Activated naive CD4-positive, alpha-beta T cell treated with anti-CD3 and anti-CD28 coated beads, Interleukin-2, amount 10 ng/mL, durations not matched to agents 7 days and 5 days (primary cell): Measurements from ENCODE around the gene COL26A1.

Source experiments
- CTCF ChIA-PET: fragments of 350-600 bp; sonication (Branson Sonifier 250); formaldehyde crosslinking; loops from one replicate; lab custom pipeline; 2021; ENCODE audit warnings: antibody characterized with exemption; lab: Charles Lee
- DNase-seq: peaks from one replicate; pipeline ENCODE4 v3.0.0-alpha.2; 2020
- H3K27ac Mint-ChIP-seq: one replicate; pipeline ENCODE4 v1.8.0; 2021; ENCODE audit warnings: mild to moderate bottlenecking, moderate library complexity, mixed read lengths
- H3K27me3 Mint-ChIP-seq: one replicate; pipeline ENCODE4 v1.8.0; 2021; ENCODE audit warnings: mild to moderate bottlenecking, mixed read lengths
- H3K36me3 Mint-ChIP-seq: one replicate; pipeline ENCODE4 v1.8.0; 2021; ENCODE audit warnings: mixed read lengths
- H3K4me1 Mint-ChIP-seq: one replicate; pipeline ENCODE4 v1.8.0; 2021; ENCODE audit warnings: mixed read lengths
- H3K4me3 Mint-ChIP-seq: one replicate; pipeline ENCODE4 v1.8.0; 2021; ENCODE audit warnings: mild to moderate bottlenecking, moderate library complexity, mixed read lengths
- H3K9me3 Mint-ChIP-seq: one replicate; pipeline ENCODE4 v1.8.0; 2021; ENCODE audit warnings: mixed read lengths

The COL26A1 gene

DNA sequence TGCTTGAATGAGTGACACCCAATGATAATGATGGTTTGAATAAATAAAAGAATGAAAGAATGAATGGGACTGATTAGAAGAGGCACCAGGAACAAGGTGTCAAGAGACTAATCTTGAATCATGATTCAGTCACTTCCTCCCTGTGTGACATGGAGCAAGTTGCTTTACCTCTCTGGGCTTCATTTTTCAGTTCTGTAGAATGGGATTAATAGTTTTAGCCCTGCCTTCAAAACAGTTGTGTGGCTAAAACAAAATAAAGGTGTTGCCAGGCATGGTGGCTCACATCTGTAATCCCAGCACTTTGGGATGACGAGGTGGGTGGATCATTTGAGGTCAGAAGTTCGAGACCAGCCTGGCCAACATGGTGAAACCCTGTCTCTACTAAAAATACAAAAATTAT, 228.8 kb downstream of the COL26A1 start:
- H3K9me3 Mint-ChIP-seq = no peaks in the 10 kb centered on the region
- H3K27ac Mint-ChIP-seq = no peak overlapping the region
- peaks cover 14% of the 10 kb centered on the region for H3K27me3 Mint-ChIP-seq
- CTCF ChIA-PET = no interaction called here
- H3K4me3 Mint-ChIP-seq = no peak overlapping the region
- H3K4me1 Mint-ChIP-seq = no peaks in the 10 kb centered on the region
- no peaks in the 10 kb centered on the region for H3K36me3 Mint-ChIP-seq
- DNase-seq = no peak

DNA sequence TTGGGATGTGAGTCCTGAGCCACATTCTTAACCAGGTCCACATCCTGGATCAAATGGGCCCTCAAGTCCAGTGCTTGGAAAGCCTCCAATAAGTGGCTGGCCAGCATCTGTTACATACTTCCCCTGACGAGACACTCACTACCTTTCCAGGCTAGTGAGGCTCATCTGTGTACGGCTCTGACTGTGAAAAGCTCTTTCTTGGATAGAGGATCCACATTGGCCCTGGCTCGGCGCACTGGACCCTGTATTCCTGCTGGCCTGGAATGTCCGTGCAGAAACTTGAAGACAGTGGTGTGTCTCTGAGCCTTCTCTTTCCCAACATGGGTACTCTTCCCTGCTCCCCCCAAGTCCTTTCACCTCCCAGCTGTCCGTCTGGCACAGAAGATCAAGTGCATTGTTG, 230.9 kb downstream of the COL26A1 start:
- CTCF ChIA-PET = no interaction called here
- Mint-ChIP-seq H3K4me3 (no peak overlapping the region), H3K27ac (no peak overlapping the region), H3K36me3 (no peaks in the 10 kb centered on the region), H3K27me3 (peaks cover 9% of the 10 kb centered on the region), H3K4me1 (no peaks in the 10 kb centered on the region), H3K9me3 (no peaks in the 10 kb centered on the region)
- no peak for DNase-seq

DNA sequence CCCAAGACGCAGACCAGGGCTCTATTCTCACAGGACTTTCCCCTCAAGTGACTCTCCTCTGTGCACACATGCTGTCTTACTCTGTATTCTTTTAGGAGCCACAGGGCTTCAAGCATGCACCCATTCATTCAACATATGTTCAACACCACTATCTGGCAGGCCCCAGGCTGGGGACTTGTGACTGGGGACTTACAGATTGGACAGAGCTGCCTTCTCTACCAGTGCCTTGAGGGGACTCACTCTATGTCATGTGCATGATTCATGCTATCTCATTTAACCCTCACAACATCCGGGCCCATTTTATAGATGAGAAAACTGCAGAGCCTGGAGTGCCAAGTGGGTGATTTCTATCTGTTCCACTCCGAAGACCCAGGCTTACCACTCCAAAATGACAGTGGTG, 232.1 kb downstream of the COL26A1 start:
- CTCF ChIA-PET = interaction anchor here (1.1 kb wide), 1 partner anchor 10 kb away, joined by 3 read pairs; no protein-coding TSS in a partner anchor
- Mint-ChIP-seq H3K9me3 (no peaks in the 10 kb centered on the region), H3K27me3 (peaks cover 9% of the 10 kb centered on the region), H3K4me3 (no peak overlapping the region), H3K27ac (no peak overlapping the region), H3K36me3 (no peaks in the 10 kb centered on the region), H3K4me1 (no peaks in the 10 kb centered on the region)
- no peak for DNase-seq

DNA sequence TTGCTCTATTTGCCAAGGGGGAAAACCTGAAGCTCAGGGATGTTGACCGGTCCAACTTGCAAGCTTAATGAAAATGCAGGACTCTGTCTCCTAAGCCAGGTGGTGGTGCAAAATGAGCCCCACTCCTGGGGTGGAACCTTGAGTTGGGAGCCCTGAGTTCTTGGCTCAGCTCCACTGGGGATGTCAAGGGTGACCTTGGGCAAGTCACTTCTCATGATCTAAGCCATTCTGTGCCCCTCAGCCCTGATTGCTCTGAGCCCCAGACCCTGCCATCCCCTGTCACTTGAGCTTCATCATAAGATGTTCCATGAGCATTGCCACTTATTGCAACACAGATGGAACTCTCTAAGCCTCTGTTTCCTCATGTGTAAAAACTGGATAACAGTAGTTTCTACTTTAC, 232.6 kb downstream of the COL26A1 start:
- CTCF ChIA-PET = interaction anchor here (1.1 kb wide), 1 partner anchor 11 kb away, joined by 3 read pairs; no protein-coding TSS in a partner anchor
- H3K36me3 Mint-ChIP-seq = no peaks in the 10 kb centered on the region
- no peaks in the 10 kb centered on the region for H3K4me1 Mint-ChIP-seq
- H3K27ac Mint-ChIP-seq = no peak overlapping the region
- no peak for DNase-seq
- no peak overlapping the region for H3K4me3 Mint-ChIP-seq
- peaks cover 9% of the 10 kb centered on the region for H3K27me3 Mint-ChIP-seq
- no peaks in the 10 kb centered on the region for H3K9me3 Mint-ChIP-seq

DNA sequence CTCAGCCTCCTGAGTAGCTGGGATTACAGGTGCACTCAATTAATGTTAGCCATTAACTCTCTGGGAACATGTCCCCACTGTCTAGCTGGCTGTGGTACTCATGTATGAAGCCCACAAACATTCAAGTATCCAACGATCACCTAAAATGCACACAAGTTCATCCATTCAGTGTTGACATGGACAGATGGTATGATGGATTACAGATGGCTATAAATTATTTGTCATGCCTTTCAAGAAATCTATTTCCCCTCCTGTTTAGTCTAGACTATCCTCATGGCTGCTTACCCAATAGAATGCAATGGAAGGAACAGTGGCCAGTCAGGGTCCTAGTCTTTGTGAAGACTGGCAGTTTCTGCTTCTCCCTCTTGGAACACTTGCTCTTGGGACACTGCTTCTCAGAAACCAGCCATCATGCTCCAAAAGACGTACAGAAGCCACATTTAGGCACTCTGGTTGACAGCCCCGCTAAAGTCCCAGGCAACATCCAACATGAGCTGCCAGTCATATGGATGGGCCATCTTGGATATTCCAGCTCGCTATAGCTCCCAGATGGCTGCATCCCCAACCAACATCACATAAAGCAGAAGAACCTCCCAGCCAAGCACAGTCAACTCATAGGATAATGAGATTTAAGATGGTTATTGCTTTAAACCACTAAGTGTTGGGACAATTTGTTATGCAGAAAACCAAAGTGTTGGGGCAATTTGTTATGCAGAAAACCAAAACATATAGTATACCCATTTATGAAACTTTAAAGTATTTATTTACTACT, 233.3 kb downstream of the COL26A1 start:
- H3K27ac Mint-ChIP-seq = no peak overlapping the region
- H3K27me3 Mint-ChIP-seq = peaks cover 9% of the 10 kb centered on the region
- H3K4me3 Mint-ChIP-seq = no peak overlapping the region
- CTCF ChIA-PET = interaction anchor here (1.1 kb wide), 1 partner anchor 12 kb away, joined by 3 read pairs; no protein-coding TSS in a partner anchor
- H3K36me3 Mint-ChIP-seq = no peaks in the 10 kb centered on the region
- DNase-seq = no peak
- no peaks in the 10 kb centered on the region for H3K9me3 Mint-ChIP-seq
- H3K4me1 Mint-ChIP-seq = no peaks in the 10 kb centered on the region

DNA sequence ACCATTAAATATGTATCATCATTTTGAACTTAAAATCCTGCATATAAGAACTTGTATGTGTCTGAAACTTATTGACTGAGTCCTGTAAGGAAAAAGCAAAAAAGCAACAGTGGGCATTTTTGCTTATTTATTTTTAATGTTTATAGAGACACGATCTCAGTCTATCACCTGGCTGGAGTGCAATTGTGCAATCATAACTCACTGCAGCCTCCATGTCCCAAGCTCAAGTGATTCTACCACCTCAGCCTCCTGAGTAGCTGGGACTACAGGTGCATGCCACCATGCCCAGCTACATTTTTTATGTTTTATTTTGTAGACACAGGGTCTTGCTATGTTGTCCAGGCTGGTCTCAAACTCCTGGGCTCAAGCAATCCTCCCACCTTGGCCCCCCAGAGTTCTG, 234.2 kb downstream of the COL26A1 start:
- Mint-ChIP-seq H3K27ac (no peak overlapping the region), H3K4me3 (no peak overlapping the region), H3K4me1 (no peaks in the 10 kb centered on the region), H3K36me3 (no peaks in the 10 kb centered on the region), H3K27me3 (peaks cover 15% of the 10 kb centered on the region), H3K9me3 (no peaks in the 10 kb centered on the region)
- CTCF ChIA-PET = interaction anchor here (0.6 to 0.9 kb wide), 2 partner anchors 10 to 355 kb away, joined by 3 read pairs; no protein-coding TSS in a partner anchor
- DNase-seq = no peak

DNA sequence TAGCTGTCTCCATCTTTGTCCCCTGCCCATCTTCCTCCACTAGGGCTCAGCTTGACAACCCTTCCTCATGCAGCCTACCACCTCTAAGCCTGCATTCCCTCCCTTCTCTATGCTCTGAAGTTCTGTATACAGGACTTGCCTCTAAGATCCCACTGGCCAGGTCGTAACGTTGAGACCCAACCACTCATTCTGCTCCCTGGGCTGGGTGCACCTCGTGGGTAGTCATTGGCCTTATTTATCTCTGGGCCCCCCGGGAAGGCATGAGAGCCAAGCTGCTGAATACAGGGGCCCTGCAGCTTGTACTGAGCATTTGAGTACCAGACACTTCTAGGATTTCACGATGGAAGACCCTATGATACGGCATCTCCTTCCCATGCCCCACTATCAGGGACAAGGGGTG, 235.3 kb downstream of the COL26A1 start:
- Mint-ChIP-seq H3K27ac (no peak overlapping the region), H3K36me3 (no peaks in the 10 kb centered on the region), H3K9me3 (no peaks in the 10 kb centered on the region), H3K4me3 (no peak overlapping the region), H3K4me1 (no peaks in the 10 kb centered on the region), H3K27me3 (peaks cover 15% of the 10 kb centered on the region)
- CTCF ChIA-PET = interaction anchor here (1.4 kb wide), 1 partner anchor 260 kb away, joined by 3 read pairs; no protein-coding TSS in a partner anchor
- no peak for DNase-seq

DNA sequence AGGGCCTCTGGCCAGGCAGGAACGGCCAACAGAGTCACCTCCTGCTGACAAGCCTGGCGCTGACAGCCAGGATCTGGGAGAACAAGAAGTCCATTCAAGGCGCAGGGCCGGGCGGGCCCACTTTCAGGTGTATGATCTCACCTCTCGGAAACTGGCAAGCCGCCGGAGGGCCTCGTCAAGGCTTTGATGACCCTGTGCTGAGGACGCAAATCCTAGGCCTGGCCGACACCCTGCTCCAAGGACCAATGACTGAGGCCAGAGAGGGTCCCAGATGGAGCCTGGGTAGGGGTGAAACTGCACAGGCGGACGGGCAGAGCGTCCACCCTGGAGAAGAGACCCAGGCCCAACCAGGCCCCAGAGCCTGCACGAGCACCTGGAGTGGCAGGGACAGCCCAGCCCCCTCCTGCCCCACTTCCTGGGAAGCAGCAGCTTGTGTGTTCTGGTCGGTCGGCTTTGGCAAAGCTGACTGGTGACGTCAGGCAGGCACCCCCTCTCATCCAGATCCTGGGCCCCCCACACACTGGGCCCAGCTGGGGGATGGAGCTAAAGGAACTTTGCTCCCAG, 235.8 kb downstream of the COL26A1 start:
- CTCF ChIA-PET = interaction anchor here (1.4 kb wide), 1 partner anchor 259 kb away, joined by 3 read pairs; no protein-coding TSS in a partner anchor
- no peaks in the 10 kb centered on the region for H3K9me3 Mint-ChIP-seq
- no peaks in the 10 kb centered on the region for H3K36me3 Mint-ChIP-seq
- H3K27ac Mint-ChIP-seq = no peak overlapping the region
- peaks cover 15% of the 10 kb centered on the region for H3K27me3 Mint-ChIP-seq
- no peak for DNase-seq
- H3K4me1 Mint-ChIP-seq = no peaks in the 10 kb centered on the region
- no peak overlapping the region for H3K4me3 Mint-ChIP-seq

DNA sequence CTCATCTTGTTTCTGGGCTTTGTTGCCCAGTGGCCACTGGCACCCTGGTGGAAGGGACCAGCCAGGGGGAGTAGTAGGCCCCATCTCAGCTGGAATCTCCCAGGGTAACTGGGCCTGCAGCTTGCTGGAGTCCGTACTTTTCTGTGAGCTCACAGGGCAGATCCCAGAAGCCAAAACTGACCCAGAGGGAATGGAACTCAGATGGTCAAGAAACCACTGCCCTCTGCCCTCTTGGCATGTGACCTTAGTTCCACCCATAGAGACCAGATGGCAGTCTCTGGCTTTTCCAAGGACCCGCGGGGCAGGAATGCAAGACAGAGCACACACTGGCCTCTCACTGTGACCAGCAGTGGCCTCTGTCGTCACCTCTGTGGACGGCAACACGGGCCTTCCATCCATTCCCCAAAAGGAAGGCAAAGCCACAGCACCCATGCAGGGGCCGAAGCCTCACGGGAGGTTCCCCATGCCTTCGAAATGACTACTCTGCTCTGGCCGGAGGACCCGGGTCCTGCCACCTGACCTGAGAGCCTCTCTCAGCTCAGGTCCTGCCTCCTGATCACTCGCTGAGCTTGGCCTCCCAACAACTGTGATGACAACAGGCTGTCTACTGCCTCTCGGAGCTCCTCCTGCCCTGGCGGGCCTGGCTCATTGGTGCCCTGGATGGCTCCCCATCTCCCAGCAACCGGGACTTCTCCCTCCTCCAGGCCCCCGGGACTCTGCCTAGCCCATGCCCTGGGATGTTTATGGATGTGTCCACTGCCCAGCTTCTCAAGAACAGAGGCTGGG, 236.5 kb downstream of the COL26A1 start:
- no peak overlapping the region for H3K4me3 Mint-ChIP-seq
- no peak overlapping the region for H3K27ac Mint-ChIP-seq
- CTCF ChIA-PET = interaction anchor here (1.4 to 2.3 kb wide), 2 partner anchors 259 to 637 kb away, joined by 3 to 10 read pairs; no protein-coding TSS in a partner anchor
- H3K27me3 Mint-ChIP-seq = peaks cover 15% of the 10 kb centered on the region
- no peak for DNase-seq
- H3K9me3 Mint-ChIP-seq = no peaks in the 10 kb centered on the region
- no peaks in the 10 kb centered on the region for H3K36me3 Mint-ChIP-seq
- H3K4me1 Mint-ChIP-seq = no peaks in the 10 kb centered on the region

DNA sequence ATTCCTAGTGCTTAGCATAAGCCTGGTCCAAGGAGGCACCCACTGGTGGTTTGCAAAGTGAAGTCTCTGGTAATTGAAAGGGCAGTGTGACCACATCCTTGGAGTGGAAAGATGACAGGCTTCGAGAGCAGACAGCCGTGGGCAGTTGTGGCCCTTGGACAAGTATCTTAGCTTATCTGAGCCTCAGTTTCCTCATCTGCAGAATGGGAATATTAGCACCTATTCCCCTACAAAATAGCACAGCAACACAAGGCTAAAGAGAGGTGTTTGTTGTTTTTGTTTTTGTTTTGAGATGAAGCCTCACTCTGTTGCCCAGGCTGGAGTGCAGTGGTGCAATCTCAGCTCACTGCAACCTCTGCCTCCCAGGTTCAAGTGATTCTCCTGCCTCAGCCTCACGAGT, 237.1 kb downstream of the COL26A1 start:
- CTCF ChIA-PET = interaction anchor here (2.3 kb wide), 1 partner anchor 637 kb away, joined by 10 read pairs; no protein-coding TSS in a partner anchor
- Mint-ChIP-seq H3K4me3 (no peak overlapping the region), H3K36me3 (no peaks in the 10 kb centered on the region), H3K27ac (no peak overlapping the region), H3K4me1 (no peaks in the 10 kb centered on the region), H3K27me3 (peaks cover 12% of the 10 kb centered on the region), H3K9me3 (no peaks in the 10 kb centered on the region)
- no peak for DNase-seq

DNA sequence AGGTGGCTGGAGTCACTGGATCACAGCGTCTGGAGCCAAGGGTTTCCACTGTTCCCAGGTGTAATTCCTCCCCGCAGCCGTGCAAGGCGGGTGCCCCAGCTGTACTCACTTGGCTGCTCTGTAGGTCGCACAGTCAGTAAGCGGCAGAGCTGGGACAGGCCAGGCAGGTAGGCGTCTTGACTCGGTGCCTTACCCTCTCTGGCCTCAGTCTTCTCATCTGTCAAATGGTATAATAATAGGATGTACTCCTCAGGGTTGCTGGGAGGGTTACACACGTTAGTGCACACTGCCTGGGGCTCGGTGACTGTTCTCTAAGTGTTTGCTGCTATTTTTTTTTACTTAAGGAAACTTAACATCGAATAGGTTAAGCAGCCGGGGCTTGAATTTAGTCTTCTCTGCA, 239.4 kb downstream of the COL26A1 start:
- no peaks in the 10 kb centered on the region for H3K4me1 Mint-ChIP-seq
- no peak for DNase-seq
- H3K27me3 Mint-ChIP-seq = peaks cover 6% of the 10 kb centered on the region
- CTCF ChIA-PET = interaction anchor here (1.2 to 4.0 kb wide), 7 partner anchors 30 to 671 kb away, joined by 3 to 25 read pairs (median 5); no protein-coding TSS in a partner anchor
- H3K9me3 Mint-ChIP-seq = no peaks in the 10 kb centered on the region
- no peak overlapping the region for H3K27ac Mint-ChIP-seq
- H3K4me3 Mint-ChIP-seq = no peak overlapping the region
- no peaks in the 10 kb centered on the region for H3K36me3 Mint-ChIP-seq

DNA sequence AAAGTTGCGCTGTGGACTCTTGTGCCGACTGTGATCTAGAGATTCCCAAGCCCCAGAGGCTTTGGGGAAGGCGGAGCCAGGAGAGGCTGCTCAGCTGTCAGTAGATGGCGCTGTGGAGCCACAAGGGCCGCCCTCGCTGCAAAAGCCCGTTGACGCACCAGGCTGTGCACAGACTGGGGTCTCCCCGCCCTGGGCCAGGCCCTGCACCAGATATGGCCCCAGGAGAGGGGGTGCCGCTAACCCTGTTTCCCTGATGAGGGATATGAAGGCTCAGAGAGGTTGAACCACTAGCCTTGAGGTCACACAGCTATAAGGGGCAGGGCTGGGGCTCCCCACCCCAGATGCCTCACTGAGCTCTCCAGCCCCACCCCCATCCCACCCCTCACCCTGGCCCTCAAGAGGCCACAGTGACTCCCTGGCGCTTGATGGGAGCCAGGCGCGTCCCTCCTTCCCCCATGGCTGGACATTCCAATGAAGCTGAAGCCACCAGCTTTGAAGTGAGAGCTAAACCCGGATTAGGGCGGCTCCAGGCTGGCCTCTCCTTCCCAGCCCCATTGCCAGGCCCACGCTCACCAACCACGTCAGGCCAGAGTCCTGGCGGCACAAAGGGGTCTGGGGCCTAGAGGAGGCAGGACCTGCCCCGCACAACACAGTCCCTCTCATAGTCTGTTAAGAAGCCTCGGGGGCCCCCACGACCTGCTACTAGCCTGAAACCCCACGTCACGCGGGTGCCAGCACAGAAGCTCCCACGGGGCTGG, 240.0 kb downstream of the COL26A1 start:
- no peaks in the 10 kb centered on the region for H3K4me1 Mint-ChIP-seq
- CTCF ChIA-PET = interaction anchor here (0.6 to 4.0 kb wide), 13 partner anchors 11 to 670 kb away, joined by 3 to 25 read pairs (median 4); no protein-coding TSS in a partner anchor

DNA sequence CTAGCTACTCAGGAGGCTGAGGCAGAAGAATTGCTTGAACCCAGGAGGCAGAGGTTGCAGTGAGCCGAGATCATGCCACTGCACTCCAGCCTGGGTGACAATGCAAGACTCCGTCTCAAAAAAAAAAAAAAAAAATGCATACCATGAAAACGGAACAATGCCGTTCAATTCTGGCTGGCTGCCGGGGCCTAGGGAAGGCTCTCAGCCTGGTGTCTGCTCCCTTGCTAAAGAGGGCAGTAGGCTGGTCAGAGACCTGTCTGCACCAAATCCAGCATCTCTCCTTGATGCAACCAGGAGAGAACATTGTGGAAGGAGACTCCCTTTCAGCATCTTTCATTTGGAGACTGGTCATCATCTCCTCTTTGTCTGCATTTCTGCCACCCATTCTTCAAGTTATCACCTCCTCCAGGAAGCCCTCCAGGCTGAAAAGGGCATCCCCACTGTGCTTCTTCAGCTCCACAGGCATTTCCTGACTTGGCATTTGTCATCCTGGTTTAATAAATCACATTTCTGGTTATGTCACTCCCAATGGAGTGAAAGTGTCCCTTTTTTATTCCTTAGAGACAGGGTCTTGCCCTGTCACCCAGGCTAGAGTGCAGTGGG, 241.8 kb downstream of the COL26A1 start:
- Mint-ChIP-seq H3K27me3 (peaks cover 18% of the 10 kb centered on the region), H3K27ac (no peak overlapping the region), H3K36me3 (no peaks in the 10 kb centered on the region), H3K4me3 (no peak overlapping the region), H3K4me1 (no peaks in the 10 kb centered on the region), H3K9me3 (no peaks in the 10 kb centered on the region)
- DNase-seq = no peak
- CTCF ChIA-PET = interaction anchor here (0.6 to 4.0 kb wide), 2 partner anchors 61 to 668 kb away, joined by 5 to 25 read pairs; no protein-coding TSS in a partner anchor

More for the DNA sequence above, 240.0 kb downstream of the COL26A1 start:
- Mint-ChIP-seq H3K27ac (no peak overlapping the region), H3K9me3 (no peaks in the 10 kb centered on the region), H3K36me3 (no peaks in the 10 kb centered on the region), H3K4me3 (no peak overlapping the region), H3K27me3 (peaks cover 6% of the 10 kb centered on the region)
- peak; percentile 81 for DNase-seq
